HG03432 (cell line): ENCODE measurements around the gene C1QL1.

ENCODE experiments used
- ATAC-seq: cut with Tn5 transposase; IDR thresholded peaks from one replicate; pipeline ENCODE4 v1.9.1; 2021; ENCODE audit warnings: mild to moderate bottlenecking, moderate library complexity; ENCODE audit not compliant: unreplicated experiment

Gene C1QL1

GRCh38 chr17:44932096-44932786 is 35.9 kb downstream of the C1QL1 start:
- ATAC-seq = no peak

GRCh38 chr17:44931376-44931775 is 36.7 kb downstream of the C1QL1 start:
- ATAC-seq = no peak

GRCh38 chr17:44930667-44931066 is 37.4 kb downstream of the C1QL1 start:
- no peak for ATAC-seq

GRCh38 chr17:44928950-44929720 is 39.0 kb downstream of the C1QL1 start:
- ATAC-seq = no peak

GRCh38 chr17:44928136-44928535 is 40.0 kb downstream of the C1QL1 start:
- no peak for ATAC-seq

DNA sequence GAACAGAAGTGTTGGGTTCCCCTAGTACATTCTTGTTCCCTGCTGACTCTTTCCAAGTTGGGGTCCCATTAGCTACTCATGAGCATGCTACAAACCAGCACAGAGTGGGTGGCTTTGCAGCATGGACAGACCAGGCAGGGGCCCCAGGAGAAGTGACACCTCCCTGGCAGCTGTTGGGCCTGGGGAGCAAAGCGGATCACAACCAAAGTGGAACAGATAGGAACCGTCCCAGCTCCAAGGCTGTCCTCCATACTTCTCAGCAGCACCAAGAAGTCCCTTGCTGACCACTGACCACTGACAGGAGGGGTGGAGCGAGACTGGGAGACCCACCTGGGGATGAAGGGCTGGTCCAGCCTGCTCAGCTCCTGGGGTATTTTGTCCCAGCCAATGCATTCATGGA is 40.4 kb downstream of the C1QL1 start:
- ATAC-seq = no peak

DNA sequence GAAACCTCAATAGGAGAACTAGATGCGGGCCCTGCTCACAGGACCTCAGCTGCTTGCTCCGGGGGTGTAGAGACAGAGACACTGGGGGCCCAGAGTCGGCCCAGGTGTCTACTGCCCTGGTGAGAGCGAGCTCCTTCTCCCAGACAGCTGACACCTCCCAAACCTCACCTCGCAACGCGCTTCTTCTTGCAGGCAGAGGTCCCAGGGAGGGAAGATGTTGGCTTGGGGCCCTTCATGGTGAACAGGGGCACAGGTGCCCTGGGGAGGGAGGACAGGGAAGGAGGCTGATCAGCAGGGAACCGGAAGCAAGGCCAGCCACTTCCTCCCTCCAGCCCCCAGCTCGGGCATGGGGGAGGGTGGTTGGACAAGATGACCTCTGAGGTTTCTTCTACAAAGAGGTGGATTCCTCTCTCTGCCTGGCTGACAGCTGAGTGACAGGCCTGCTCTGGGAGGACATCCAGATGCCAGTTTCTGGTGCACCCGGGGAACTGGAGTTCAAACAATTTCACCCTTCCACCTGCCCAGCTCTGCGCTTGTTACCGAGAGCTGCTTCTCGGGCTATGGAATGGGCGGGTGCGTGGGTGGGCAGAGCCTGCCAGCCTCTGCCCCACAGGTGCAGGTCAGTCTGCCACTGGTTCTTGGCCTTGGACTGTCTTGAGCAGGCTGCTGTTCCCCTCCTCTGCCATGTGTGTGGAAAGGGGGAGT is 41.1 kb downstream of the C1QL1 start:
- ATAC-seq = no peak

DNA sequence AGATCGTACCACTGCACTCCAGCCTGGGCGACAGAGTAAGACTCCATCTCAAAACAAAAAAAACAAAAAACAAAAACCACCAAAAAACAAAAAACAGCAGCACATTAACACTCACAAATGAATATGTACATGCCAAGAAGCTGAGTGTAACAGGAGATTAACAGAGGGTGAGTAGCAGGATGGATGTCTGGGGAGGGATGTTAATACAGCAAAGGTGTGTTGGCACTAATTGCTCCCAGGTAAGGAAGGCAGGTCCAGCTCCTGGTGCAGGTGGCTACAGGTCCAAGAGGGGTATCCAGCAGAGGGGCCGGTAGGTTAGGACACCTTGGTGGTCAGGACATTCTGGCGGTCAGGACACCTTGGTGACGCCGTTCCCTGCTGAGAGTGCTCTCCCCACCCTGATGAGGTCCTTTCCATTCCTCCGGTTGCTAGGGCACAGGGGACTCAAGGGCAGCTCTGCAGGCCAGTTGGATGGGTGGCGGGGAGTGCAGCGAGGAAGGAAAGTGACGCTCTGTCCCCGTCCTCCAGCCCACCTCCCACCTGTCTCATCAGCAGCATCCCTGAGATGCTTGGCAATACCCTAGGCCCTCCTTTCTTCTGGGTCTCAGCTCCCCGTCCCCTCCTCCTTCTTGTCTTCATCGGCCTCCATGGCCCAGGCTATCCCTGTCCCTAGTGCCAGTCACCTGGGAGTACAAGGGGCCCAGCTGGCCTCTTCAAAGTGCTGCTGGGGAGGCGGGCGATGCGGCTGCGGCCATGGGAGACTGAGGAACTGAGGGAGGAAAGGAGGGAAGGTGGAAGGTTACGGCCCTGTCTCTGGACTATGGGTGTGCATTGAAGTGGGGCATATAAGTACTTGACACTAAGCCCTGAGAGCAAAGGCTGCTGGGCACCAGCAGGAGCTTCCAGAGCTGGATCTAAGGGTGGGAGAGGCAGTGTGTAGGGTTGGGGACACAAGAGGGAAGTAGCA is 42.1 kb downstream of the C1QL1 start:
- no peak for ATAC-seq

DNA sequence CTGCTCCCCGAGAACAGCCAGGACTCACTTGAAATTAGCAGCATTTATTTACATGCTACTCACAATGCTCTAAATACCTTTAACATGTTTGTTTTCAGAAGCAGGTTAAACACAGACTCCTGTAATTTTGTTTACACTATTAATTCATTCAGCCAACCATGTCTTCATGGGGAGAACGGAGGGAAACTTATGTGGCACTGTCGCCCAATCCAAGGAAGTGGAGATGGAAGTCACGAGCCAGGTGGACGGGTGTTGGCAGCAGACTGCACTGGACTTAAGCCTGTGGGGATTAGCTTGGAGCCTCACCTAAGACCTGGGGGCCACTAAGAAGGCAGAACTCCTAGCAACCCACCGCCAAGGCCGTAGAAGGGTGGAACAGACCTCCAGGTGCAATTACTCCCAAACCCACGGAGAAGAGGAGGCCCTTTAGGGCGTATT is 44.0 kb downstream of the C1QL1 start:
- ATAC-seq = no peak

DNA sequence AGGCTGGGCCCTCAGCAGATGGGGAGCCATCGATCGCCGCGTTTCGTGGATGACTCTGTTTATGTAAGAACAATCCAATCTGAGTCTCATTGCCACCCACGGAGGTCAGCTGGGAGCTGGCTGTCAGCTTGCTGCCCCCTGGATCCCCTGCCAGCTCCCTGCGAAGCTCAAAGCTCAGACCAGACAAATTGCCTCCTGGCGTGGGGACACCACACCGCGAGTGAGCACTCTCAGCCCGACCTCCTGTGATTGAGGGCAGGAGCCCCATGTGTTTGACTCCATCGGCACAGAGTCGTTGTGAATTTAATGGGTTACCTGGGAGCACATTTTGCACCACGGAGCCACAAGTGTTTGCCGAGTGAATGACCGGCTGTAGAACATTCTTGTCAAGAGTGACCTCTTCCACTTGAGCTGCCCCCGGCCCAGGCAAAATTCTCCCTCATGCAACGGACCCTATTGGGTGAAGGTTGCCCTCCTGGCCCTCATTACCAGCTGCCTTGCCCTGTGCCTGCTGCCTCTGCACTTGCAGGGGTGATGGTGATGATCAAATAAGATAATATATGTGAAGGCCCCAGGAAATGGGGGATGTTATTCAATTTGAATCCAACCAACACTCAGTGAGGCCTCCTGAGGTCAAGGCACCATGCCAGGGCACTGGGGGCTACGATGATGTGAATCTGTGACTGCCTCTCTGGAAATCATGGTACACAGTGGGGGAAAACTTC is 45.2 kb downstream of the C1QL1 start:
- no peak for ATAC-seq

- no peak for ATAC-seq
Measured at GRCh38 chr17:44922136-44922535, 46.0 kb downstream of the C1QL1 start.

DNA sequence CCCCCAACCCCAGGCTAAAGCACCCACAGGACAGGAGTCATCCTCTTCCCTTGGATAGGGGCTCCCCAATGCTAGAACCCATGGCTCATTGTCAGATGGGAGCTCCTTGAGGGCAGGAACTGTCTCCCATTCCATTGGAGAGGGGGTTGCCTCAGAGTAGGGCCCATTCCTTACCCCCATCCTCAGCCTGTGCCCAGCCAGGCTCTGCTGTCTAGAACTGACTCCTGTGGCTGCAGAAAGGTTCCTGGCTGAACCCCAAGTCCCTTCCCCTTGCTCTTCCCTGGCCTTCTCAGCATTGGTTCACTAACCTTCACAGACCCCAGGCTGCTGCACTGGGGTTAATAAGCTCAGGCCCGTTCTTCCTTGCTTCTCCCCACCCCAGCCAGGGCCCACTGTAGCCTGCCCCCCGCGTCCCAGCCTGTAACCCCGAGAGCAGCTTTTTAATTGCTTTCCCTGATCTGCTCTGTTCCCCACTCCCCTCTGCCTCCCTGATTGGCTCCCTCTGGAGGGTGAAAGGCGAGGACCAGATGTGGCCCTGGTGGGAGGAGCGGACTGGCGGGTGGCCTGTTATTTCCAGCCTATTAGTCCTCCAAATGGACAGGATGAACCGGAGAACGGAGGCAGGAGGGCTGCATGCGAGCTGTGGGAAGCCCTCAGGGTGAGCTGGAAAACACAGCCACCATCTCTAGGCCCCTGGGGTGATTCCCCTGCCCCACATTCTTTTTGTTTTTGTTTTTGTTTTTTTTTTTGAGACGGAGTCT is 46.8 kb downstream of the C1QL1 start:
- ATAC-seq = no peak

- ATAC-seq = no peak
Measured at GRCh38 chr17:44920565-44920940, 47.5 kb downstream of the C1QL1 start.

- ATAC-seq = peak; percentile 77
Measured at GRCh38 chr17:44919885-44920564, 48.1 kb downstream of the C1QL1 start.

DNA sequence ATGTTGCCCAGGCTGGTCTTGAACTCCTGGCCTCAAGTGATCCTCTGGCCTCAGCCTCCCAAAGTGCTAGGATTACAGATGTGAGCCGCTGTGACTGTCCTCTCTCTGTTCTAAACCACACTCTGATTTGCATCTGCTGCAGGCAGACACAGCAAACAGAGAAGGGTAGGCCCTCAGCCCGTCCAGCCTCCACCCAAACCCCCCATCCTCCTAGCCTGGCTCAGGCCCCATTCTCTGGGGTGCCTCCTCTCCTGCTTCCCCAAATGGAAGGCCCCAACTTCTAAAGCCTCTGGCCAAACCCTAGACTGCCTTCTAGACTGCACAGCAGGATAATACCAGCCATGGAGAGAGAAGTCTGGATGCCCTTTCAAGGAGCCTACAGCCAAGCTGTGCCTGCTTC is 48.7 kb downstream of the C1QL1 start:
- ATAC-seq = no peak

DNA sequence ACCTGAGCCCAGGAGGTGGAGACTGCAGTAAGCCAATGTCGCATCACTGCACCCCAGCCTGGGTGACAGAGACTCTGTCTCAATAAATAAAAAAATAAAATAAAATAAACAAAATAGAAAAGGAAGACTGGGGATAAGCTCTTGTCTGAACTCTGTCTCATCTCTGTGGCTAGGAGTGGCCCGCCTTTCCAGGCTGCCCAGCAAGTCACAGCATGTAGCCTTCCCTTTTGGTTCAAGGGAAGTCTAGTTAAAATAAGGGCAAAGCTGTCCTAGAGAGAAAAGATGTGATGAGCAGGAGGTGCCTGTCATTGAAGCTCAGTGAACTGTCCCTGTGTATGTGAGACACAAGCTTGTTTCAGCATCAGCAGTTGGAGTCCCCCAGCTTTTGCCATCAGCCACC is 50.1 kb downstream of the C1QL1 start:
- ATAC-seq = no peak

- ATAC-seq = no peak
Measured at GRCh38 chr17:44917456-44917855, 50.6 kb downstream of the C1QL1 start.

DNA sequence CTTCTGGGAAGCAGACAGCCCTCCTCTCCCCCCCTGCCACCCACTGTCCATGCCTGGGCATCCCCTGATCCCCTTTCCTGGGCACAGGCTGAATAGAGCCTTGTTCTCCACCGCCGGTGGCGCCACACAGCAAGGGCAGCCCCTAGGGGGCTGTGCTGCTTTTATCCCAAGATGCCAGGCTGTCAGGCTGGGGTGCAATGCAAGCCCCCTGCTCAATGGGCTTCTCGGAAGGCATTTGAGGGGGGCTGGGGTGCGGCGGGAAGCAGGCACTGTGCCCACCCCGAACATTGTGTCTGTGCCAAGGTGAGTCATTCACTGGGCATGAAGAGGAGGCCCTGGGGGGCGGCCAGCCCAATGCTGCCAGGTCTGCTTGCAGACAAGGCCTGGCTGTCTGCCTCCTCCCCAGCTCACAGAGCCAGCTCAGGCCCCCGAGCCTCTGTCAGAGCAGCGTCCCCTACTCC is 51.3 kb downstream of the C1QL1 start:
- ATAC-seq = no peak
